LoVo (cell line): ENCODE measurements around the gene NBPF11.
"Not testable (repeated sequence)": the region's sequence is repeated elsewhere in the genome, so short reads cannot be mapped to it uniquely, and the experiment has no call there.

ENCODE experiments used
- DNase-seq: peaks from one replicate; pipeline ENCODE4 v3.0.0-alpha.2; 2016; ENCODE audit warnings: low spot score

Gene NBPF11

DNA sequence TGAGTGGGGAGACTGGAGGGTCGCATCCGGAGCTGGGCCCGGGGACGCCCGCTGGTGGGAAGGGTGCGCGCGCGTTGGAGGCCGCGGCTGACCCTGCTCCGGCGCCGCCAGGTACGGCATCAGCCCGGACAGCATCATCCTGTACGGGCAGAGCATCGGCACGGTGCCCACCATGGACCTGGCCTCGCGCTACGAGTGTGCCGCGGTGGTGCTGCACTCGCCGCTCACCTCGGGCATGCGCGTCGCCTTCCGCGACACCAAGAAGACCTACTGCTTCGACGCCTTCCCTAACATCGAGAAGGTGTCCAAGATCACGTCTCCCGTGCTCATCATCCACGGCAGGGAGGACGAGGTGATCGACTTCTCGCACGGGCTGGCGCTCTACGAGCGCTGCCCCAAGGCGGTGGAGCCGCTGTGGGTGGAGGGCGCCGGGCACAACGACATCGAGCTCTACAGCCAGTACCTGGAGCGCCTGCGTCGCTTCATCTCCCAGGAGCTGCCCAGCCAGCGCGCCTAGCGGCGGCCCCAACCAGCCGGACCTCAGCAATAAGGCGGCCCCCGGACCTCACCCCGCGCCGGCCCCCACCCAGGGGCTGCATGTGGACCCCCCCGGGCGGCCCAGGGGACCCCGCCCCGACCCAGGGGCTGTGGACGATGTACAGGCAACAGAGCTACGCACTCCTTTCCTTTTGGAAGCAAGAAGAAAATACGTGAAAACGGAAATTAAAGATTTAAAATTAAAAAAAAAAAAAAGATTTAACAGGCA is 2.8 kb downstream of the NBPF11 start:
- DNase-seq: not testable (repeated sequence)

GRCh38 chr1:148147052-148147838 is 4.8 kb downstream of the NBPF11 start:
- not testable (repeated sequence) for DNase-seq

GRCh38 chr1:148146191-148146997 is 5.7 kb downstream of the NBPF11 start:
- not testable (repeated sequence) for DNase-seq

GRCh38 chr1:148143223-148143622 is 8.9 kb downstream of the NBPF11 start:
- DNase-seq: not testable (repeated sequence)

GRCh38 chr1:148141936-148142335 is 10.1 kb downstream of the NBPF11 start:
- DNase-seq: not testable (repeated sequence)

DNA sequence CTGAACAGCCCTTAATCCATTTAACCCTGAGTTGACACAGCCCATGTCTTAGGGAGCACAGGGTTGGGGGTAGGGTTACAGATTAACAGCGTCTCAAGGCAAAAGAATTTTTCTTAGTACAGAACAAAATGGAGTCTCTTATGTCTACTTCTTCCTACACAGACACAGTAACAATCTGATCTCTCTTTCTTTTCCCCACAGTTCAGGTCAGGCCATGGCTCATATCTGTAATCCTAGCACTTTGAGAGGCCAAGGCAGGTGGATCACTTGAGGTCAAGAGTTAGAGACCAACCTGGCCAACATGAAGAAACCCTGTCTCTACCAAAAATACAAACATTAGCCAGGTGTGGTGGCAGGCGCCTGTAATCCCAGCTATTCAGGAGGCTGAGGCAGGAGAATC is 13.5 kb downstream of the NBPF11 start:
- DNase-seq: not testable (repeated sequence)

- not testable (repeated sequence) for DNase-seq
Measured at GRCh38 chr1:148122341-148122740, 29.7 kb downstream of the NBPF11 start.

DNA sequence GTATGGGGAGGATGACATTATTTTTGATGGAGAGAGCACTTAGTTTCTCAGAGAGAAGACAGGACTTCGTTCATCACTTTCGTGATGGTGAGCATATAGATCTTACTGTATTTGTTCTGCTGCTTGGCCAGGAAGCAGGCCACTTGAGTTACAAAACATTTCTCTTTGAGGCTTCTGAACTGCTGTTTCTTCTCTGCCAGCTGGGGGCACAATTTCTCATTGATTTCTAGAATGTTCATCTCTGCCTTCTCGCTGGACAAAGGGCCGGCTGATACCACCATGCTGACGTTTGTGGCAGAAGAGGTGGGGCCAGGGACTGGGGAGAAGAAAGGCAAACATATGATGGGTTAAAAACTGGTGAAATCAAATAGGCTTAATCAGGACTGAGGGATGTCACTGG is 31.7 kb downstream of the NBPF11 start:
- DNase-seq: not testable (repeated sequence)

- not testable (repeated sequence) for DNase-seq
Measured at GRCh38 chr1:148095732-148096131, 56.3 kb downstream of the NBPF11 start.

DNA sequence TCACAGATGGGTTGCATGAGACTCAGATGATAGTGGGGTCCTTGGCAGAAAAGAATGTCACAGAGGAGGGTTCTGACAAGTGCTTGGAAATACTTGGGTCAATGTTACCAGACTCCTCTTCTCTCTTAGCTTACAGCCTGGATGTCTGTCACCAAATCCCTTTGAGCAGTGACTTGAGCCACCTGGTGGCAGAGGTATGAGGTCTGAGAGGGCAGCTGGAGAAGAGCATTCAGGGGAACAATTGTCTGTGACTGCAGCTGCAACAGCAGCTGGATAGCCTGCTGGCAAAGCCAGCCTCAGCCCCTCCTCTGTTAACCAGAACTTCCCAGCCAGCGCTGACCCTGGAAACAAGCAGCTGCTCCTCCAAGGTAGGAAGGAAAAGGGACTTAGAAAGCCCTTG is 65.9 kb downstream of the NBPF11 start:
- DNase-seq: not testable (repeated sequence)

- DNase-seq: not testable (repeated sequence)
Measured at GRCh38 chr1:148081205-148081604, 70.9 kb downstream of the NBPF11 start.

DNA sequence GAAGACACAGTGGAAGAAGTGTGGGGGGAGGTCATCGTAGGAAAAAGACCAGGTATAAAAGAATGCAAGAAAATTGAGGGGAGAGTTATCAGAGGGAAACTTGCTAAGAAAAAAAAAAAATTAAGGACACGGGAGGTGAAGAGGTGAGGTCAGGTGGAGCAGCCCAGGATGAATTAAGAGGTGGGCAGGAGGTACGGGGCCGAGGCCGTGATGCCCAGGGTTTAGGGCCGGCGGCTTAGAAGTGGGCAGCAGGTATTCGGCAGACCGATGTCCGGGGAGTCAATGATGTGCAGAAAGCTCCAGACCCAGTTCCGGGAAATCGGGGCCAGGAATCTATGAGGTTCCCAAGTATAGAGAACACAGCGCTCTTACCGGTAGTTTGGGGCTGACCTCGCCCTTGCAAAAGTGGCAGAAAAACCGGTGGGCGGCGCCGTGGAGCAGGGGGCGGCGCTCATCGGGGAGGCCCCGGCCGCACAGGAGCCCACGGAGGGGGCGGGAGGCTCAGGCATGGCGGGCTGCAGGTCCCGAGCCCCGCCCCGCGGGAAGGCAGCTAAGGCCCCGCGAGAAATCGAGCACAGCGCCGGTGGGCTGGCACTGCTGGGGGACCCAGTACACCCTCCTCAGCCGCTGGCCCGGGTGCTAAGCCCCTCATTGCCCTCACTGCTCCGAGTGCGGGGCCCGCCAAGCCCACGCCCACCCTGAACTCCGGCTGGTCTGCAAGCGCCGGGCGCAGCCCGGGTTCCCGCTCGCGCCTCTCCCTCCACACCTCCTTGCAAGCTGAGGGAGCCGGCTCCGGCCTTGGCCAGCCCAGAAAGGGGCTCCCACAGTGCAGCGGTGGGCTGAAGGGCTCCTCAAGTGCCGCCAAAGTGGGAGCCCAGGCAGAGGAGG is 73.2 kb downstream of the NBPF11 start:
- not testable (repeated sequence) for DNase-seq

DNA sequence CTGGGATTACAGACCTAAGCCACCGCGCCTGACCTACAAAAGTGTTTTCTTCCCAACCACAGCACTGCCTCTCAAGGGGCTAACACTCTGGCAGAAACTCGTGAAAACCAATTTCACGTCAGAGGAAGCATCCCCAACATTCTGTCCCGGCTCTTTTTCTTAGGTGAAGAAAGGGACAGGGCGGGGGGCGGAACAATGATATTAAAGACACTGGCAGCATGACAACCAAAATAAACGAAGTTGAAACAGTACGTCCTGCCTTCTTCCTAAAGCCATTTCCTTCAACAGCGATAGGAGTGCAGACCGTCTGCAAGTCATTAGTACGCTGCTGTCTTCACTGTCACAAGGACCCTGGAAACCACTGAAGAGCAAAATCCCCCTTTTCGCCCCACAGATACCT is 74.0 kb downstream of the NBPF11 start:
- DNase-seq: not testable (repeated sequence)

DNA sequence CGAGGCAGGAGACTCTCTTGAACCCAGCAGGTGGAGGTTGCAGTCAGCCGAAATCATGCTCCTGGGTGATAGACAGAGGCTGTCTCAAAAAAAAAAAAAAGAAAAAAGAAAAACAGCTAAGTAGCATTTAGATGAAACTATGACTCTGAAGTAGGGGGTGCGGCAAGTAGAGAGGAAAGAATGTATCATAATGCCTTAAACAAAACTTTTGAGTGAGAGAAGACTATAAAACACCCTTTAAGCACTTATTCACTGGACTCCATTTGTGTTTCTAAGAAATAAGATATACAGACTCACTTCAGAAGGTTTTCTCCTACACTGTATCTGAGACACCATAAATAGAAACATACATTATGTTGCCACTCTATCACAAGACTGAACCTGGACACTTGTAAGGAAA is 74.6 kb downstream of the NBPF11 start:
- DNase-seq: not testable (repeated sequence)

- DNase-seq: not testable (repeated sequence)
Measured at GRCh38 chr1:148073392-148073791, 78.7 kb downstream of the NBPF11 start.

DNA sequence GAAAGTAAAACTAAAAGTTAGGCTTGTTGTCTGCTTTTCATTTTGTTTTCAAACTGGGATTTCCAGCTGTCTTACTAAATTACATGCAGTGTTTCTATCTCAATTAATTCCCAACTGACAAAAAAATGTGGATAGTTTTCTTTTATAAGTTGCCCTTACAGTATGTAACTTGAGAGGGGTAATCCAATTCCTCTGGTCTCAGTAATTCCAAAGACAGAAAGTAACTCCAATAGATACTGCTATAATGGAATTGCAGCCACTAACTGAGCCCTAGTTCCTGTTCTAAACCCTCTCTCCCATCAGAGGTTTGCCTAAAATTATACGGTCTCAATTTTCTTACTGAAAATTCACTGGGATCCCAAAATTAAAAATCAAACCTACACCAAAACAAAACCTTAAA is 83.5 kb downstream of the NBPF11 start:
- DNase-seq: not testable (repeated sequence)

- DNase-seq: not testable (repeated sequence)
Measured at GRCh38 chr1:148068201-148068600, 83.9 kb downstream of the NBPF11 start.

- DNase-seq: not testable (repeated sequence)
Measured at GRCh38 chr1:148060294-148060701, 91.8 kb downstream of the NBPF11 start.

GRCh38 chr1:148057384-148057783 is 94.7 kb downstream of the NBPF11 start:
- not testable (repeated sequence) for DNase-seq
